ENCODE results near the gene PRAMEF20.

- TF ChIP-seq CTCF (IDR thresholded peaks at IDR 0.05) (no peak), POLR2A (IDR thresholded peaks at IDR 0.05) (no peak)
These were observed 55.3 kb downstream of the PRAMEF20 start for GRCh38 chr1:13465515-13465914.

Measured in body of pancreas (tissue), 4 donors.